H9 (cell line): ENCODE measurements around the gene RARA. TPM values are rescaled to one million over a fixed set of nuclear protein-coding genes. Genes with fewer than 3 reads are reported as not detected.

Experiments
- DNase-seq: peaks from one replicate; pipeline ENCODE4 v3.0.0-alpha.2; 2017
- H2AFZ ChIP-seq: one replicate; pipeline ENCODE4 v1.6.1; 2013; ENCODE audit warnings: mild to moderate bottlenecking, low read length, control low read depth, moderate library complexity
- H2AK5ac ChIP-seq: 2 replicates; pipeline ENCODE4 v1.6.1; 2013; ENCODE audit warnings: low read length, control low read depth, mixed read lengths; ENCODE audit not compliant: insufficient read length
- H2BK120ac ChIP-seq: one replicate; pipeline ENCODE4 v1.6.1; 2013; ENCODE audit warnings: low read depth, mild to moderate bottlenecking, low read length, control low read depth, inconsistent platforms; ENCODE audit not compliant: poor library complexity, severe bottlenecking
- H2BK12ac ChIP-seq: 2 replicates; pipeline ENCODE4 v1.6.1; 2013; ENCODE audit warnings: low read length, control low read depth, mixed read lengths, low read depth; ENCODE audit not compliant: insufficient read length
- H2BK15ac ChIP-seq: 2 replicates; pipeline ENCODE4 v1.6.1; 2013; ENCODE audit warnings: low read depth, low read length, control low read depth
- H2BK20ac ChIP-seq: one replicate; pipeline ENCODE4 v1.6.1; 2013; ENCODE audit warnings: low read depth, mild to moderate bottlenecking, low read length, control low read depth, inconsistent platforms; ENCODE audit not compliant: poor library complexity, severe bottlenecking
- H2BK5ac ChIP-seq: 2 replicates; pipeline ENCODE4 v1.6.1; 2013; ENCODE audit warnings: low read length, control low read depth, mixed read lengths; ENCODE audit not compliant: insufficient read length
- H3K14ac ChIP-seq: 2 replicates; pipeline ENCODE4 v1.6.1; 2013; ENCODE audit warnings: low read length, control low read depth; ENCODE audit not compliant: insufficient read depth
- H3K18ac ChIP-seq: 2 replicates; pipeline ENCODE4 v1.6.1; 2013; ENCODE audit warnings: low read depth, mild to moderate bottlenecking, mixed read lengths, low read length, control low read depth; ENCODE audit not compliant: insufficient read length
- H3K23ac ChIP-seq: 2 replicates; pipeline ENCODE4 v1.6.1; 2013; ENCODE audit warnings: low read length, control low read depth, mixed read lengths, low read depth; ENCODE audit not compliant: insufficient read length
- H3K23me2 ChIP-seq: 2 replicates; pipeline ENCODE4 v1.6.1; 2013; ENCODE audit warnings: low read depth, mild to moderate bottlenecking, mixed read lengths, low read length, control low read depth; ENCODE audit not compliant: insufficient read length, poor library complexity, severe bottlenecking
- H3K27ac ChIP-seq: 2 replicates; pipeline ENCODE4 v1.5.1; 2013; ENCODE audit warnings: low read length, control low read depth, mixed read lengths, low read depth; ENCODE audit not compliant: insufficient read length
- H3K27me3 ChIP-seq: 2 replicates; pipeline ENCODE4 v1.6.1; 2013; ENCODE audit warnings: low read length, control low read depth, inconsistent platforms; ENCODE audit not compliant: insufficient read depth
- H3K4ac ChIP-seq: 2 replicates; pipeline ENCODE4 v1.6.1; 2013; ENCODE audit warnings: low read depth, mild to moderate bottlenecking, control low read depth, inconsistent platforms, low read length, moderate library complexity
- H3K4me1 ChIP-seq: 2 replicates; pipeline ENCODE4 v1.6.1; 2013; ENCODE audit warnings: low read length, control low read depth, inconsistent platforms; ENCODE audit not compliant: insufficient read depth
- H3K4me2 ChIP-seq: 2 replicates; pipeline ENCODE4 v1.6.1; 2013; ENCODE audit warnings: low read length, control low read depth, mixed read lengths; ENCODE audit not compliant: insufficient read length, insufficient read depth
- H3K56ac ChIP-seq: 2 replicates; pipeline ENCODE4 v1.6.1; 2013; ENCODE audit warnings: low read depth, mild to moderate bottlenecking, mixed read lengths, low read length, control low read depth; ENCODE audit not compliant: insufficient read length
- H3K79me1 ChIP-seq: 2 replicates; pipeline ENCODE4 v1.6.1; 2013; ENCODE audit warnings: low read depth, mild to moderate bottlenecking, moderate library complexity, low read length, control low read depth, inconsistent platforms; ENCODE audit not compliant: insufficient read depth, poor library complexity, severe bottlenecking
- H3K79me2 ChIP-seq: 2 replicates; pipeline ENCODE4 v1.6.1; 2013; ENCODE audit warnings: low read length, control low read depth, inconsistent platforms; ENCODE audit not compliant: insufficient read depth
- H3K9ac ChIP-seq: 2 replicates; pipeline ENCODE4 v1.6.1; 2013; ENCODE audit warnings: low read length, control low read depth, mixed read lengths; ENCODE audit not compliant: insufficient read length; ENCODE audit errors: extremely low read depth
- H3K9me3 ChIP-seq: one replicate; pipeline ENCODE4 v1.6.1; 2013; ENCODE audit warnings: low read depth, low read length, inconsistent platforms; ENCODE audit not compliant: control insufficient read depth
- H3T11ph ChIP-seq: one replicate; pipeline ENCODE4 v1.6.1; 2013; ENCODE audit warnings: mild to moderate bottlenecking, low read length, control low read depth, inconsistent platforms
- H4K20me1 ChIP-seq: one replicate; pipeline ENCODE4 v1.6.1; 2013; ENCODE audit not compliant: control insufficient read depth, insufficient read length, insufficient read depth
- H4K5ac ChIP-seq: 2 replicates; pipeline ENCODE4 v1.6.1; 2013; ENCODE audit warnings: low read depth, mild to moderate bottlenecking, mixed read lengths, low read length, control low read depth; ENCODE audit not compliant: insufficient read length
- H4K8ac ChIP-seq: replicated peaks from 2 replicates; pipeline ENCODE4 v1.6.1; 2013; ENCODE audit warnings: low read length, control low read depth, mixed read lengths, low read depth; ENCODE audit not compliant: insufficient read length
- H4K91ac ChIP-seq: 2 replicates; pipeline ENCODE4 v1.6.1; 2013; ENCODE audit warnings: low read depth, mild to moderate bottlenecking, moderate library complexity, mixed read lengths, low read length, control low read depth; ENCODE audit not compliant: insufficient read length
- H3K27ac Mint-ChIP-seq, 3 experiments: 2 replicates in 2 of 3; 3 replicates in 1 of 3; pipeline ENCODE4 v1.8.0; 2020 to 2021; ENCODE audit warnings: mixed read lengths in 3 of 3, mild to moderate bottlenecking in 1 of 3, moderate library complexity in 1 of 3
- H3K27me3 Mint-ChIP-seq: 2 replicates; pipeline ENCODE4 v1.8.0; 2021; ENCODE audit warnings: low read depth, mild to moderate bottlenecking, moderate library complexity, mixed read lengths
- H3K36me3 Mint-ChIP-seq, 3 experiments: 2 replicates in 2 of 3; 3 replicates in 1 of 3; pipeline ENCODE4 v1.8.0; 2020 to 2021; ENCODE audit warnings: low read depth in 3 of 3, mixed read lengths in 3 of 3; ENCODE audit not compliant: insufficient read depth in 1 of 3
- H3K4me1 Mint-ChIP-seq, 2 experiments: 2 replicates each; pipeline ENCODE4 v1.8.0; 2020; ENCODE audit warnings: mixed read lengths in 2 of 2
- H3K4me3 Mint-ChIP-seq, 2 experiments: 2 replicates in 1 of 2; 3 replicates in 1 of 2; pipeline ENCODE4 v1.8.0; 2020 to 2021; ENCODE audit warnings: mild to moderate bottlenecking in 2 of 2, mixed read lengths in 2 of 2, moderate library complexity in 1 of 2
- H3K9me3 Mint-ChIP-seq, 2 experiments: 2 replicates in 1 of 2; 3 replicates in 1 of 2; pipeline ENCODE4 v1.8.0; 2020; ENCODE audit warnings: mild to moderate bottlenecking in 2 of 2, mixed read lengths in 2 of 2, moderate library complexity in 1 of 2
- CTCF ChIP-seq: fragments of 200-600 bp; sonication (generic); conservative IDR thresholded peaks from 3 replicates; pipeline ENCODE4 v1.8.0; 2021; ENCODE audit warnings: antibody characterized with exemption, mild to moderate bottlenecking
- WGBS: extraction: QIAGEN DNeasy Blood & Tissue Kit; methylation state at CpG from one replicate; pipeline ENCODE4 v1.1.7; 2013; ENCODE audit warnings: missing lambda C conversion rate, low lambda C conversion rate, mixed read lengths; ENCODE audit not compliant: insufficient read length; ENCODE audit errors: extremely low coverage; 5-methylcytosine and 5-hydroxymethylcytosine counted together
- total RNA-seq: library from RNA; stranded (reverse); gene quantifications from 2 replicates; pipeline ENCODE4 v1.2.1, GENCODE V29; 2021

Gene RARA
- total RNA-seq, 1 experiment from 2014 or later: 17.6 TPM

- Histone ChIP-seq H3K4me1 (peaks cover 7% of the 10 kb centered on the region; the same call in 1 of the 2 replicates), H2AFZ (no peak overlapping the region), H3T11ph (no peak overlapping the region), H3K79me2 (no peaks in the 10 kb centered on the region), H2BK15ac (no peak overlapping the region), H3K27me3 (no peaks in the 10 kb centered on the region), H3K56ac (no peak overlapping the region), H3K14ac (no peak overlapping the region), H4K8ac (no peak overlapping the region), H3K79me1 (no peaks in the 10 kb centered on the region), H3K9me3 (no peaks in the 10 kb centered on the region), H3K18ac (no peak overlapping the region), H2AK5ac (no peak overlapping the region), H2BK120ac (no peak overlapping the region), H4K91ac (no peak overlapping the region), H2BK20ac (no peak overlapping the region), H4K20me1 (no peaks in the 10 kb centered on the region), H2BK12ac (no peak overlapping the region), H3K9ac (no peak overlapping the region), H3K27ac (no peak overlapping the region), H3K4me2 (no peak overlapping the region), H3K23me2 (no peaks in the 10 kb centered on the region), H3K23ac (no peak overlapping the region), H3K4ac (no peak overlapping the region), H2BK5ac (no peak overlapping the region), H4K5ac (no peak overlapping the region)
- Mint-ChIP-seq H3K4me3 (no peak overlapping the region), H3K4me1 (peaks cover 16 to 21% of the 10 kb centered on the region in 2 experiments), H3K27me3 (no peaks in the 10 kb centered on the region; the same call in 1 of the 2 replicates), H3K36me3 (peaks cover 35 to 66% (median 63%) of the 10 kb centered on the region in 3 experiments; a peak in 6 of 7 replicates), H3K9me3 (no peaks in the 10 kb centered on the region), H3K27ac (no peak overlapping the region; a peak in 2 of 7 replicates)
- no peak for DNase-seq
- TF ChIP-seq CTCF: no peak
- no CpG with 5 or more reads among the region's 1 CpG for WGBS
Measured at GRCh38 chr17:40278414-40278813, 30.6 kb upstream of the RARA start.
